ENCODE results near the gene ROR1. TPM values are rescaled to one million over a fixed set of nuclear protein-coding genes. Genes with fewer than 3 reads are reported as not detected.
"Not testable (repeated sequence)": the region's sequence is repeated elsewhere in the genome, so short reads cannot be mapped to it uniquely, and the experiment has no call there.

ROR1 gene
- total RNA-seq, 2 experiments from 2014 or later = not detected

DNA sequence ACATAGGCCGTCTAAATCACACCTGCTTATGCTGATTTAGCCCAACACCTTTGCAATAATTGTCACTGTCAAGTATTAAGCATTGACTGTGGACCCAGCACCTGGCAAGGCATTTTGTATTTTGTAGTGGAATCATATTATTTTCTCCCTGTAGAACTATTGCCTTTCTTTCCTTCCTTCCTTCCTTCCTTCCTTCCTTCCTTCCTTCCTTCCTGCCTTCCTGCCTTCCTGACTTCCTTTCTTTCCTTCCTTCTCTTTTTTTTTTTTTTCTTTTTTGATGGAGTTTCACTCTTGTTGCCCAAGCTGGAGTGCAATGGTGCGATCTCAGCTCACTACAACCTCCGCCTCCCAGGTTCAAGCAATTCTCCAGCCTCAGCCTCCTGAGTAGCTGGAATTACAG lies 13.5 kb downstream of the ROR1 start:
- H3K4me3 Mint-ChIP-seq; H3K27ac Mint-ChIP-seq; DNase-seq; H3K36me3 Mint-ChIP-seq (ENCODE audit: low read depth); H3K4me1 Mint-ChIP-seq; H3K9me3 Mint-ChIP-seq; CTCF ChIA-PET; H3K27me3 Mint-ChIP-seq; POLR2A ChIA-PET: not testable (repeated sequence)

DNA sequence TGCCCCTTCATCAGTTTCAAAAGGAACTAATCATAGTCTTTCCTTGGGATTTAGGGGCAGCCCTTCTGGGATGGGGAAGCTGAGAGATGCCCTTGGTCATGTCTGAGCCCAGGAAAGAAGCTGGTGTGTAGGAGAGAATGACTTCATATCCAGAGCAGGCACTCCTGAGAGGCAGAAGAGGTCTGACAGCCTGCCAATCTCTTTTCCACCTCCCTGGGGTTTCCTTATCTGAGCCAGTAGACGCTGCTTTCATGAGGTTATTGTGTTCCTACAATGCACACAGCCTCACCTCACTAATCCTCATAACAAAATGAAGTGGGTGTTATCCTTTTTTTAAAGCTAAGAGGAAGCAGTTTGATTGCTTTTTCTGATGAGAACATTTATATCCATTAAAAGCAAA lies 14.1 kb downstream of the ROR1 start:
- DNase-seq = no peak
- CTCF ChIA-PET = no interaction called here
- H3K4me3 Mint-ChIP-seq = no peak overlapping the region
- H3K27ac Mint-ChIP-seq = no peak overlapping the region
- POLR2A ChIA-PET = no interaction called here
- H3K27me3 Mint-ChIP-seq = no peaks in the 10 kb centered on the region
- H3K36me3 Mint-ChIP-seq (ENCODE audit: low read depth) = no peaks in the 10 kb centered on the region
- no peaks in the 10 kb centered on the region for H3K9me3 Mint-ChIP-seq
- peaks cover 2% of the 10 kb centered on the region for H3K4me1 Mint-ChIP-seq

DNA sequence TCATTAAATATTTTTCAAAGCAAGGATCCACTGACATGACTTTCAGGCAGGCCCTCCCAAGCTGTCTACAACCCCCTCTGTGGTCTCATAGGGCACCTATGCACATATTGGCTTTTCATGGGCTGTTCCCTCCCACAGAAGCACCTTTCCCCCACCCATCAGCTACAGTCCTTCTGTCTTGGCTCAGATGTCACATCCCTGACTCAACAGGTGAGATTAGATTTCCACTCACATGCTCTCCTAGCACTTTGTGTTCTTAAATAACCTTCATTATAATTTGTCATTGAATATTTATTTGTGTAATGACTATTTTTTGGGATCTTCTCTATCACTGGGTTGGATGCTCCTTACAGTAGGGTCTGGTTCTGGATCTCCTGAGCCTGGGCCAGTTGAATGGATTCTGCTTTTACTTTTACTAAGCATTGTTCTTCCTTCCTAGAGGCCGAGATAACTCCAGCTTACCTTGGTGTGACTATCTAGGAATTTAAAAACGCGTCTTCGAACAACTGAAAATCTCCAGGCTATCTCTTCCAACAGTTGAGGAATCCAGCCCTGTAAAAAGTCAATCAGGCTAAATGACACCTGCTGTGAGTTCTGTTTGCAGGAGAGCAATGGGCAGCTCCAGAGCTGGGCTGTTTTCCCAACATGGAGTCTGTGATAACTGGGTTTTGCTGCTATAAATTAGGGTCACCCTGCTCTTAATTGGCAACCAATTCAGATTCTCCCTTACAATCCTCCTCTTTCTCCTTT lies 16.2 kb downstream of the ROR1 start:
- CTCF ChIA-PET = no interaction called here
- DNase-seq = no peak
- no peak overlapping the region for H3K4me3 Mint-ChIP-seq
- H3K9me3 Mint-ChIP-seq = no peaks in the 10 kb centered on the region
- H3K4me1 Mint-ChIP-seq = peaks cover 2% of the 10 kb centered on the region
- POLR2A ChIA-PET = no interaction called here
- H3K36me3 Mint-ChIP-seq (ENCODE audit: low read depth) = no peaks in the 10 kb centered on the region
- no peaks in the 10 kb centered on the region for H3K27me3 Mint-ChIP-seq
- no peak overlapping the region for H3K27ac Mint-ChIP-seq

DNA sequence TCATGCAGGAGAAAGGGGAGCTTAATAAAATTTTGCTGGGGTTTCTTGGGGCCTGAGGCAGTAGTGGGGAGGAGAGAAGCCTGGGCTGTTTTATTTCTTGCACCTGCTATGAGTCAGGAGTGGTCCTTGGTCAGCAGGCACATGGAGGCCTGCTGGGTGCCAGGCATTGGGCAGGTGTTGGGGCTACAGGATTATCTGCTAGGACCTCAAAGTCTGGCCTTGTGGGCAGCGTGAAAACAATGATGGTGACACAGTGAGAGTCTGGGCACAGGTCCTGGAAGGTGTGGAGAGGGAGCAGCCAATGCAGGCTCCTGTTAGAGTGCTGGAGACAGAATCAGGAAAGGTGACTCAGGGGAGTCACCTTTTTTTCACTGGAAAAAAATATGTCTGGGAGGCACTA lies 17.2 kb downstream of the ROR1 start:
- H3K27ac Mint-ChIP-seq = peak overlapping the region; percentile 19
- no peaks in the 10 kb centered on the region for H3K36me3 Mint-ChIP-seq (ENCODE audit: low read depth)
- no peaks in the 10 kb centered on the region for H3K27me3 Mint-ChIP-seq
- H3K9me3 Mint-ChIP-seq = no peaks in the 10 kb centered on the region
- CTCF ChIA-PET = no interaction called here
- no peak for DNase-seq
- H3K4me3 Mint-ChIP-seq = no peak overlapping the region
- POLR2A ChIA-PET = no interaction called here
- H3K4me1 Mint-ChIP-seq = peaks cover 2% of the 10 kb centered on the region

DNA sequence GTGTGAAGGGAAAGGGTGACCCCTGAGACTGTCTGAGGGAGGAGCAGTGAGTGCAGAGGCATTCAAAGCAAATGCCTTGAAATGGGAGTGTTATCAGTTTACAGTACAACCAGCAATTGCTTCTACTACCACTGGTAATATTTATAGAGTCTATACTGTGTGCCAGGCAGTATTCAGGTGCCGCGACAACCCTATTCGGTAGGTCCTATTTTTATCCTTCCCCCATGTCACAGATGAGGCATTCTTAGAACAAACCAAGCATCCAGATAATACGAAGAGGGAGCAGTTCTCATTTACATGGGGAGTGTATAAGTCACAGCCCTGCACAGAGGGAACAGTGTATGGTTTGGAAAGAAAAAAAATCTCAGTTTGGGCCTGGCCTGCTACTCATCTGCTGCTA lies 18.3 kb downstream of the ROR1 start:
- DNase-seq = no peak
- Mint-ChIP-seq H3K27me3 (no peaks in the 10 kb centered on the region), H3K4me1 (peaks cover 2% of the 10 kb centered on the region), H3K4me3 (no peak overlapping the region), H3K9me3 (no peaks in the 10 kb centered on the region), H3K36me3 (ENCODE audit: low read depth) (no peaks in the 10 kb centered on the region), H3K27ac (no peak overlapping the region)
- CTCF ChIA-PET = no interaction called here
- POLR2A ChIA-PET = no interaction called here

DNA sequence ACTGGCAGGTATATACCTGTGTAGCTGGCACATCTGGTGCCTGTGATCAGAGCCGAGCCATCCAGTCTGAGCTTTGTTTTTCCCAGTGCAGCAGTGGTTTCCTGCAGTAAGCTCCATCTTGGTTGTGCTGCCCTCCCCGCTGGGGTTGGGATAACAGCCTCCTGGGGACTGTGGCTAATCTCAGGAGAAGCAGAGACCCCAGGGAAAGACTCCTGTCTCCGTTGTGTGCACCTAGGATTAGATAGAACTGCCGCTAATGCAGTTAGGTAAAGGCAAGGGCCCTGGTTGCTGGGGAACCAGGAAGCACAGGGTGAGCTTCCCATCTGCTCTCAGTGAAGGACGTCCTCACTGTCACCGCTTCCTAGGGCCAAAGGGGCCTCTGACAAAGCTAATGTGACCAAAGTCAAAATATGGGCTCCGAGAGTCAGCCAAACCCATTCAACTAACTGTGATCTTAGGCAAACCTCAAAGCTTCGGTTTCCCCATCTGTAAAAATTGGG lies 20.0 kb downstream of the ROR1 start:
- no peak overlapping the region for H3K27ac Mint-ChIP-seq
- DNase-seq = no peak
- H3K27me3 Mint-ChIP-seq = no peaks in the 10 kb centered on the region
- no peak overlapping the region for H3K4me3 Mint-ChIP-seq
- no peaks in the 10 kb centered on the region for H3K36me3 Mint-ChIP-seq (ENCODE audit: low read depth)
- CTCF ChIA-PET = no interaction called here
- H3K4me1 Mint-ChIP-seq = peaks cover 2% of the 10 kb centered on the region
- no peaks in the 10 kb centered on the region for H3K9me3 Mint-ChIP-seq
- POLR2A ChIA-PET = no interaction called here

DNA sequence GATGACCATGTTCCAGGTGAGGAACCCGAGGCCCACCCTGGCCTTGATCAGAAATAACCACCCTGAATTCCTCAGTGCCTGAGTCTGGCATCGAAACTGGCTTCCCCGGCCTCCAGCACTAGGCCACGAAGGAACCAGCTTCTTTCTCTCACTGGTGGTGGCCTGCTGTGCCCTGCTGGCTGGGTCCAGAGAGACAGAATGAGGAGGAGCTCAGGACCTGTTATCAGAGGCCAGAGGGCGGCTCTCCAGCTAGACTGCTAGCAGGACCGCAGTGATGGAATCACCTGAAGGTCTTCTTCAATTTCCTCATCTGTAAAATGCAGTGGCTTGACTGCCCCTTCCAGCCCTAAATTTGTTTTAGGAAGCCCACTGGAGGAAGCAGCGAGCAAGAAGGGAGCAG lies 20.5 kb downstream of the ROR1 start:
- Mint-ChIP-seq H3K27ac (no peak overlapping the region), H3K4me1 (peaks cover 2% of the 10 kb centered on the region), H3K4me3 (no peak overlapping the region), H3K9me3 (no peaks in the 10 kb centered on the region), H3K27me3 (no peaks in the 10 kb centered on the region), H3K36me3 (ENCODE audit: low read depth) (no peaks in the 10 kb centered on the region)
- POLR2A ChIA-PET = no interaction called here
- no peak for DNase-seq
- CTCF ChIA-PET = no interaction called here

DNA sequence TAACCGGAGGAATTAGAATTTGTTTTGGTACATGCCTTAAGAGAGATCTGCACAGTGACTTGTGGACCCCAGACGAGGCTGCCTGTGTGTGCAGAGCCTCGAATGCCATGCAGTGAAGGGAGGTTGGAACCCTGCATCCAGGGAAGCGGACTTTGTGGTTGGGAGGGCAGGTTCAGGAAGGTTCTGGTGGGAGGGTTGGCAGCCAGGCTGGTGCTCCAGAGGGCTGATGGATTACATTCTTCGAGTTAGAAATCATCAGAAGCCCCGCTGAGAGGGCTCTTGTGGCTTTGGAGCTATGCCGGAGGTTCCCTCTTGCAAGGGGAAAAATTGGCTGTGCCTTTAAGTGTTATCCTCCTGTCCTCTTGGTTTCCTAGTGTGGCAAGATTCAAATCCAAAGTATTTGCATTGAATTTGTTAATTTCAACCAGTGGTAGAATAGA lies 21.1 kb downstream of the ROR1 start:
- no peak overlapping the region for H3K4me3 Mint-ChIP-seq
- no peaks in the 10 kb centered on the region for H3K9me3 Mint-ChIP-seq
- H3K4me1 Mint-ChIP-seq = no peaks in the 10 kb centered on the region
- H3K27me3 Mint-ChIP-seq = no peaks in the 10 kb centered on the region
- H3K36me3 Mint-ChIP-seq (ENCODE audit: low read depth) = no peaks in the 10 kb centered on the region
- no peak for DNase-seq
- ChIA-PET CTCF (no interaction called here), POLR2A (no interaction called here)
- no peak overlapping the region for H3K27ac Mint-ChIP-seq

DNA sequence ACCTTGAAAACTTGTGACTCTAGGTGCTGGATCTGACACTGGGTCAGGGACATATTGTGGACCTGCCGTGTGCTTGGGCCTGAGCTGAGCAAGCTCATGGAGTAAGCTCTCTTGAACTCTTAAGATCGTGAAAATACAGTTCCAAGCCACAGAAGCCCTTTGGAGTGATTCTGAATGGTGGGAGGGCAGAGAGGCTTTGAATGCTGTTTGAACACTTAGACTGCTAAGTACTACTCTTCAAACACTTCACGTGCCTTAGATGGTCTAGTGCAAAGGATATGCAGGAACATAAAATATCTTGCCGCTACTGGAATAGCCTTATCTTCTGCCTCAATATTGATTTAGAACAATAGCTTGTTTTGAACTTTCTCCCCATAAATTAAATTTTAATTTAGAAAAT lies 21.6 kb downstream of the ROR1 start:
- ChIA-PET POLR2A (no interaction called here), CTCF (no interaction called here)
- H3K4me3 Mint-ChIP-seq = no peak overlapping the region
- H3K9me3 Mint-ChIP-seq = no peaks in the 10 kb centered on the region
- H3K4me1 Mint-ChIP-seq = no peaks in the 10 kb centered on the region
- no peaks in the 10 kb centered on the region for H3K36me3 Mint-ChIP-seq (ENCODE audit: low read depth)
- H3K27ac Mint-ChIP-seq = no peak overlapping the region
- DNase-seq = no peak
- H3K27me3 Mint-ChIP-seq = no peaks in the 10 kb centered on the region

DNA sequence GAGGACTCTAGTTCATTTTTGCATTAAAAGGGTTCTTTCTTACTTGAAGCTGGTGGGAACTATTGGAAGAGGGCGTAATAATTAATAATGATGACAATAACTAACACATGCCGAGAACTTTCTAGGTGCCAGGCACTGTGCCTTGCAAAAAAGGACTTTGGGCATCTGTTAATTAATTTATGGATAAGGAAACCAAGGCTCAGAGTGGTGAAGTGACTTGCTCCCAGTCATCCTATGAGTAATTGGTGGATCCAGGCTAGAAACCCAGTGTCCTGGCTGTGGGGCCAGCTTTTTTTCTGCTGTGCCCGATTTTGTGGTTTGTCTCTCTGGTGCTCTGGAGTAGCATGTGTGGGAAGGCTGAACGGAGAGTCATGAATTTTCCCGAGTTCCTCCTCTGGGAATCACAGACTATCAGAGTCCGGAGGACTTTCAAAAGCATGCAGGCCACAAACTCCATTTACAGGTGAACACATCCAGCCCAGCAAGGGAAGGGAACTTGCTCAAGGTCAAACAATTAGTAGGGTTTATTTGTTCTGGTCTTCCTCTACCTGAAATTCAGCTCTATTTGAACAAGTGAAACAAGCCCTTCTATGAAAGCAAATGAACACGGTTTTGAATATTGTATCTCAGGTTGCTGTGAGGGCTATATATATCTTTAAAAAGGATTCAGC lies 23.4 kb downstream of the ROR1 start:
- Mint-ChIP-seq H3K4me3 (no peak overlapping the region), H3K36me3 (ENCODE audit: low read depth) (no peaks in the 10 kb centered on the region), H3K9me3 (no peaks in the 10 kb centered on the region), H3K4me1 (no peaks in the 10 kb centered on the region), H3K27me3 (no peaks in the 10 kb centered on the region), H3K27ac (no peak overlapping the region)
- ChIA-PET CTCF (no interaction called here), POLR2A (interaction anchor here (0.7 kb wide), 1 partner anchor 11 kb away, joined by 4 read pairs; no protein-coding TSS in a partner anchor)
- DNase-seq = no peak

DNA sequence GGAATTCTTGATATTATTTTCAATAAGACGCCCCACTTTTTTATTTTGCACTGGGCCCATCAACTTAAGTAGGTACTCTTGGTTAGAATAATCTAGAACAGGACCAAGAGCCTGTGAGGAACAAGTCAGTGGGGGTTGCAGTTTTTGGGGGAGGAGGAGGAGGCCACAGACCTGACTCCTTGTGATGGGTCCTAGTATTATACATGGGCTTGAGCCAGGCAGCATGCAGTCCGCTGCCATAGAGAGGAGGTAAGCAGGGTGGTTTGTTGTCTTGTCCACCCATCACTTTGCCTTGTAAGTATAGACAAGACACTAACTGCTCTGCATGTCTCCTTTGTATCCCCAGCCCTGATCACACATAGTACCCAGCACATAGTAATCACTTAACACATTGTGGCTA lies 24.5 kb downstream of the ROR1 start:
- no peak for DNase-seq
- H3K36me3 Mint-ChIP-seq (ENCODE audit: low read depth) = no peaks in the 10 kb centered on the region
- no peaks in the 10 kb centered on the region for H3K9me3 Mint-ChIP-seq
- H3K4me1 Mint-ChIP-seq = no peaks in the 10 kb centered on the region
- ChIA-PET POLR2A (no interaction called here), CTCF (no interaction called here)
- no peak overlapping the region for H3K27ac Mint-ChIP-seq
- no peaks in the 10 kb centered on the region for H3K27me3 Mint-ChIP-seq
- no peak overlapping the region for H3K4me3 Mint-ChIP-seq

DNA sequence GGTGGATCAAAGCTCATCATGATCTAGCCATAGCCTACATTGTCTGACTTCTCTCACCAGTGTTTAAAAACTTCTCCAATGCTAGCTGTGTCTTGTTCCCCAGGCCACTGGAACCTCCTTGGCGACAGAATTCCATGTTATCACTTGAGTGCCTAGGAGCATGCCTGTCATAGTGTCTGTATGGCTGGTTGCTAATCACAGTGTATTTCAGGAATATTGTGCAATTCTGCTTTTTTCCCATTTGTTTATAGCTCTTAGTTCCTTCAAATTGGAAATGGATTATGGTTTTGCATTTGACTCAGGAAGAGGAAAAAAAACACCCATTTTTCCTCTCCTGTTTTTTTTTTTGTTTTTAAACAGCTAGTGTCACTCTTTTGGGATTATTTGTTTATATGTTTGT lies 25.5 kb downstream of the ROR1 start:
- H3K36me3 Mint-ChIP-seq (ENCODE audit: low read depth) = no peaks in the 10 kb centered on the region
- no peaks in the 10 kb centered on the region for H3K27me3 Mint-ChIP-seq
- no peaks in the 10 kb centered on the region for H3K4me1 Mint-ChIP-seq
- ChIA-PET CTCF (interaction anchor here (0.6 kb wide), 1 partner anchor 106 kb away, joined by 4 read pairs; no protein-coding TSS in a partner anchor), POLR2A (interaction anchor here (0.6 kb wide), 1 partner anchor 20 kb away, joined by 3 read pairs; no protein-coding TSS in a partner anchor)
- no peak for DNase-seq
- H3K9me3 Mint-ChIP-seq = no peaks in the 10 kb centered on the region
- no peak overlapping the region for H3K4me3 Mint-ChIP-seq
- H3K27ac Mint-ChIP-seq = no peak overlapping the region

DNA sequence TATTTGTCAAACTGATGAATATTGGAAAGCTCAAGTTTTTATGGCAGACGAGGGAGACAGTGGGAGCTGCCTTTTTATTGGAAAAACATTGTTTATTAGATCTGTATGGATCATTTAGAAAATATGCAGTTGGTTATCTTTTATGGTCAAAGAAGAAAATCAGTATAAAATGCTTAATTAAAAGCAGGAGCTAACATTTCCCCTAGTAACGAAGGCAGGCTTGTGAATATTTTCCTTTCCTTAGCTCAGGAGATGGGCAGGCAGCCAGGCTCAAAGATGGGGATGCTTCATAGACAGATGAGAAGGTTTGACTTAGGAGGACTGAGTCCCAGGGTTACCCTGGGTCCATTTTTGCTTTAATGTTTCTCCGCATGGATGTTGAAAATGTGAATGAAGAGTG lies 26.0 kb downstream of the ROR1 start:
- POLR2A ChIA-PET = no interaction called here
- Mint-ChIP-seq H3K27ac (no peak overlapping the region), H3K4me1 (no peaks in the 10 kb centered on the region), H3K27me3 (no peaks in the 10 kb centered on the region), H3K9me3 (no peaks in the 10 kb centered on the region), H3K4me3 (no peak overlapping the region), H3K36me3 (ENCODE audit: low read depth) (no peaks in the 10 kb centered on the region)
- CTCF ChIA-PET = interaction anchor here (0.6 kb wide), 1 partner anchor 107 kb away, joined by 4 read pairs; no protein-coding TSS in a partner anchor
- no peak for DNase-seq

DNA sequence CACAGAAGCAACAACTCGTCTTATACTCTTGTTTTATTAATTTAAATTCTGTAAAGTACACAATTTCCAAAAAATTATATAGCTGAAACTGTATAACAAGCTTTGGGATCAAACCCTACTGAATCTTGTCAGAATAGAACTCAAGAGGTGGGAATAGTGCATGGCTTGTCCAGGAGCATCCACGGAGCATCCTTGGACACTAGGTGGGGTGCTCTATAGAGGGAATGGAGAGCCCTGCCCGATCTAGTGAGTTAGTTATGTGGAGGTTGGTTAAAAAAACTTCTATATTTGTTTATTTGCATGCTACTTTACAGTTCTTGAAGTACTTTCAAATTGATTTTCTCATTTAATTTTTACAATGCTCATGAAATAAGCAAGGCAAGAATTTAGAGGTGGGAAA lies 28.3 kb downstream of the ROR1 start:
- CTCF ChIA-PET = no interaction called here
- DNase-seq = no peak

More for the DNA sequence above, 28.3 kb downstream of the ROR1 start:
- H3K27me3 Mint-ChIP-seq = no peaks in the 10 kb centered on the region
- POLR2A ChIA-PET = no interaction called here
- H3K36me3 Mint-ChIP-seq (ENCODE audit: low read depth) = no peaks in the 10 kb centered on the region
- H3K4me3 Mint-ChIP-seq = no peak overlapping the region
- no peaks in the 10 kb centered on the region for H3K4me1 Mint-ChIP-seq
- H3K9me3 Mint-ChIP-seq = no peaks in the 10 kb centered on the region
- H3K27ac Mint-ChIP-seq = no peak overlapping the region
